Left lung (tissue), 10 donors: ENCODE measurements around the gene WDR70. TPM values are rescaled to one million over a fixed set of nuclear protein-coding genes. Genes with fewer than 3 reads are reported as not detected.

Experiments
- ATAC-seq: fragments of 200-7000 bp; cut with Tn5 transposase; one replicate; pipeline ENCODE4 v1.9.1; 2020; ENCODE audit warnings: moderate library complexity
- DNase-seq, 4 donors: peaks; one replicate each; pipeline ENCODE4 v3.0.0-alpha.2; 2013 to 2020
- H3K27ac ChIP-seq, 2 donors: fragments of 200-600 bp; sonication (generic) in 1 of 2; one replicate each; pipeline versions ENCODE4 v1.5.0 to v1.8.0; 2020 to 2021
- H3K27me3 ChIP-seq, 2 donors: fragments of 200-600 bp; sonication (generic) in 1 of 2; one replicate each; pipeline versions ENCODE4 v1.5.0 to v1.8.0; 2020 to 2021
- H3K36me3 ChIP-seq, 2 donors: fragments of 200-600 bp; sonication (generic) in 1 of 2; one replicate each; pipeline versions ENCODE4 v1.5.0 to v1.8.0; 2020 to 2021
- H3K4me1 ChIP-seq, 2 donors: fragments of 200-600 bp; one replicate each; pipeline ENCODE4 v1.8.0; 2021
- H3K4me3 ChIP-seq, 2 donors: fragments of 200-600 bp; sonication (generic) in 1 of 2; one replicate each; pipeline versions ENCODE4 v1.5.0 to v1.8.0; 2020 to 2021; ENCODE audit warnings: mild to moderate bottlenecking in 1 of 2
- H3K9me3 ChIP-seq, 2 donors: fragments of 200-600 bp; sonication (generic) in 1 of 2; one replicate each; pipeline versions ENCODE4 v1.5.0 to v1.8.0; 2020 to 2021
- CTCF ChIP-seq, 2 donors: fragments of 200-600 bp; sonication (generic) in 1 of 2; IDR thresholded peaks; one replicate each; pipeline versions ENCODE4 v1.5.0 to v1.8.0; 2021; ENCODE audit warnings: antibody characterized with exemption in 2 of 2
- intact Hi-C, 2 donors: fragments of 100-400 bp; cut with DNase I; formaldehyde crosslinking; loops; one replicate each; pipeline versions ENCODE4 v1.11.2 to v1.14.2; 2022
- polyA plus RNA-seq, 6 donors: library from polyadenylated mRNA; unstranded; fragments of 120-200 nt; gene quantifications; one replicate each; pipeline ENCODE4 v1.2.1, GENCODE V29; 2013; ENCODE audit not compliant: insufficient read length in 6 of 6
- total RNA-seq, 2 donors: library from RNA; stranded (reverse); fragmentation: NEBNext Ultra II Directional; extraction: Animal tissue kit (Norgen Biotek cat#: 25700); gene quantifications; one replicate each; pipeline ENCODE4 v1.2.1, GENCODE V29; 2021
- donor health status: DM: no; HTN: yes; CAD: no.
- donor health status: DM: no; HTN: no; CAD: no.

Gene WDR70
- total and polyA plus RNA-seq, 8 donors: 21.9 to 59.2 (median 47.5) TPM

- peaks cover 0 to under 1% of the 10 kb centered on the region in 2 donors for H3K9me3 ChIP-seq
- H3K4me3 ChIP-seq: no peak overlapping the region
- ATAC-seq: no peak
- DNase-seq: no peak
- H3K27ac ChIP-seq: no peak overlapping the region
- H3K27me3 ChIP-seq: no peaks in the 10 kb centered on the region
- H3K36me3 ChIP-seq: no peaks in the 10 kb centered on the region
- no peak for TF ChIP-seq CTCF (IDR thresholded peaks at IDR 0.05)
- intact Hi-C loops: no loop called here
- peaks cover 0 to 10% of the 10 kb centered on the region in 2 donors for H3K4me1 ChIP-seq
These were observed 357.3 kb downstream of the WDR70 start for GRCh38 chr5:37736397-37736796.

GRCh38 chr5:37737326-37738056, 358.4 kb downstream of the WDR70 start:
- H3K9me3 ChIP-seq: peaks cover 0 to 2% of the 10 kb centered on the region in 2 donors
- no peak for DNase-seq
- peaks cover 0 to 10% of the 10 kb centered on the region in 2 donors for H3K4me1 ChIP-seq
- no peaks in the 10 kb centered on the region for H3K27me3 ChIP-seq
- intact Hi-C loops: no loop called here
- no peaks in the 10 kb centered on the region for H3K36me3 ChIP-seq
- no peak for TF ChIP-seq CTCF (IDR thresholded peaks at IDR 0.05)
- H3K4me3 ChIP-seq: no peak overlapping the region
- no peak overlapping the region for H3K27ac ChIP-seq
- ATAC-seq: no peak

GRCh38 chr5:37738057-37738691, 359.1 kb downstream of the WDR70 start:
- intact Hi-C loops: no loop called here
- Histone ChIP-seq H3K9me3 (peaks cover 0 to 2% of the 10 kb centered on the region in 2 donors), H3K27ac (peak overlapping the region in 1 of 2 donors; percentile 16), H3K4me3 (no peak overlapping the region), H3K4me1 (peaks cover 0 to 10% of the 10 kb centered on the region in 2 donors), H3K36me3 (peaks cover 0 to 3% of the 10 kb centered on the region in 2 donors), H3K27me3 (no peaks in the 10 kb centered on the region)
- DNase-seq (no peak), ATAC-seq (peak; percentile 66)
- no peak for TF ChIP-seq CTCF (IDR thresholded peaks at IDR 0.05)

- Histone ChIP-seq H3K27me3 (no peaks in the 10 kb centered on the region), H3K4me1 (peaks cover 0 to 10% of the 10 kb centered on the region in 2 donors), H3K4me3 (no peak overlapping the region), H3K36me3 (peaks cover 0 to 11% of the 10 kb centered on the region in 2 donors), H3K27ac (no peak overlapping the region), H3K9me3 (peaks cover 0 to 2% of the 10 kb centered on the region in 2 donors)
- DNase-seq (no peak), ATAC-seq (no peak)
- no peak for TF ChIP-seq CTCF (IDR thresholded peaks at IDR 0.05)
- intact Hi-C loops: no loop called here
These were observed 359.9 kb downstream of the WDR70 start for GRCh38 chr5:37738865-37739488.

- Histone ChIP-seq H3K36me3 (peaks cover 0 to 15% of the 10 kb centered on the region in 2 donors), H3K4me1 (peaks cover 0 to 10% of the 10 kb centered on the region in 2 donors), H3K27me3 (no peaks in the 10 kb centered on the region), H3K9me3 (peaks cover 0 to 2% of the 10 kb centered on the region in 2 donors), H3K27ac (no peak overlapping the region), H3K4me3 (no peak overlapping the region)
- ATAC-seq (no peak), DNase-seq (no peak)
- intact Hi-C loops: no loop called here
- TF ChIP-seq CTCF (IDR thresholded peaks at IDR 0.05): no peak
These were observed 360.7 kb downstream of the WDR70 start for GRCh38 chr5:37739817-37740261.
